ENCODE measurements around the gene MRPL38.

The MRPL38 gene

GRCh38 chr17:75919611-75920010 is 14.9 kb upstream of the MRPL38 start:
- DNase-seq (ENCODE audit: low read depth, low spot score): no peak

GRCh38 chr17:75917917-75918445 is 13.3 kb upstream of the MRPL38 start:
- no peak for DNase-seq (ENCODE audit: low read depth, low spot score)

- DNase-seq (ENCODE audit: low read depth, low spot score): no peak
These were observed 12.6 kb upstream of the MRPL38 start for GRCh38 chr17:75917141-75917916.

- DNase-seq (ENCODE audit: low read depth, low spot score): no peak
These were observed 10.6 kb upstream of the MRPL38 start for GRCh38 chr17:75915268-75915667.

- no peak for DNase-seq (ENCODE audit: low read depth, low spot score)
These were observed 10.1 kb upstream of the MRPL38 start for GRCh38 chr17:75914643-75915267.

- no peak for DNase-seq (ENCODE audit: low read depth, low spot score)
These were observed 9.0 kb upstream of the MRPL38 start for GRCh38 chr17:75913537-75914210.

GRCh38 chr17:75910699-75911098 is 6.0 kb upstream of the MRPL38 start:
- no peak for DNase-seq (ENCODE audit: low read depth, low spot score)

GRCh38 chr17:75909812-75910274 is 5.2 kb upstream of the MRPL38 start:
- no peak for DNase-seq (ENCODE audit: low read depth, low spot score)

GRCh38 chr17:75909051-75909811 is 4.5 kb upstream of the MRPL38 start:
- no peak for DNase-seq (ENCODE audit: low read depth, low spot score)

GRCh38 chr17:75908201-75908600 is 3.5 kb upstream of the MRPL38 start:
- DNase-seq (ENCODE audit: low read depth, low spot score): no peak

- no peak for DNase-seq (ENCODE audit: low read depth, low spot score)
These were observed 1.6 kb upstream of the MRPL38 start for GRCh38 chr17:75906143-75906884.

- no peak for DNase-seq (ENCODE audit: low read depth, low spot score)
These were observed 2.3 kb downstream of the MRPL38 start for GRCh38 chr17:75902406-75902805.

- DNase-seq (ENCODE audit: low read depth, low spot score): no peak
These were observed 3.0 kb downstream of the MRPL38 start for GRCh38 chr17:75901727-75902126.

- DNase-seq (ENCODE audit: low read depth, low spot score): no peak
These were observed 3.8 kb downstream of the MRPL38 start for GRCh38 chr17:75900691-75901533.

GRCh38 chr17:75899767-75900468 is 4.8 kb downstream of the MRPL38 start:
- DNase-seq (ENCODE audit: low read depth, low spot score): no peak

GRCh38 chr17:75899353-75899752 is 5.3 kb downstream of the MRPL38 start:
- DNase-seq (ENCODE audit: low read depth, low spot score): no peak

GRCh38 chr17:75898791-75899190 is 5.9 kb downstream of the MRPL38 start:
- DNase-seq (ENCODE audit: low read depth, low spot score): no peak

GRCh38 chr17:75898065-75898464 is 6.6 kb downstream of the MRPL38 start:
- DNase-seq (ENCODE audit: low read depth, low spot score): no peak

All from activated CD4-positive, CD25-positive, alpha-beta regulatory T cell treated with anti-CD3 and anti-CD28 coated beads, Interleukin-2, amount 50 U/mL, for 16 hours (primary cell).